Upper lobe of right lung (tissue), 1 donor: Measurements from ENCODE around the gene CPN2. TPM values are rescaled to one million over a fixed set of nuclear protein-coding genes. Genes with fewer than 3 reads are reported as not detected.

ENCODE experiments used
- ATAC-seq: fragments of 200-7000 bp; cut with Tn5 transposase; one replicate; pipeline ENCODE4 v1.9.1; 2020; ENCODE audit warnings: mild to moderate bottlenecking, moderate library complexity
- DNase-seq: peaks from one replicate; pipeline ENCODE4 v3.0.0-alpha.2; 2020
- H3K27ac ChIP-seq: fragments of 200-600 bp; one replicate; pipeline ENCODE4 v1.8.0; 2022
- H3K27me3 ChIP-seq: fragments of 200-600 bp; one replicate; pipeline ENCODE4 v1.8.0; 2022; ENCODE audit warnings: mild to moderate bottlenecking
- H3K36me3 ChIP-seq: fragments of 200-600 bp; one replicate; pipeline ENCODE4 v1.8.0; 2022
- H3K4me1 ChIP-seq: fragments of 200-600 bp; one replicate; pipeline ENCODE4 v1.8.0; 2022
- H3K4me3 ChIP-seq: fragments of 200-600 bp; one replicate; pipeline ENCODE4 v1.8.0; 2022; ENCODE audit warnings: mild to moderate bottlenecking
- H3K9me3 ChIP-seq: fragments of 200-600 bp; one replicate; pipeline ENCODE4 v1.8.0; 2022
- CTCF ChIP-seq: fragments of 200-600 bp; IDR thresholded peaks from one replicate; pipeline ENCODE4 v1.8.0; 2022; ENCODE audit warnings: antibody characterized with exemption
- intact Hi-C: fragments of 100-400 bp; cut with DNase I; formaldehyde crosslinking; loops from one replicate; pipeline ENCODE4 v1.11.0; 2022
- total RNA-seq: library from RNA; stranded (reverse); fragmentation: NEBNext Ultra II Directional; extraction: Animal tissue kit (Norgen Biotek cat#: 25700); gene quantifications from one replicate; pipeline ENCODE4 v1.2.1, GENCODE V29; 2021
- donor health status: DM: no; HTN: yes; CAD: no; lungs with severe emphysema.

The CPN2 gene
- total RNA-seq, 1 donor from 2014 or later: not detected

DNA sequence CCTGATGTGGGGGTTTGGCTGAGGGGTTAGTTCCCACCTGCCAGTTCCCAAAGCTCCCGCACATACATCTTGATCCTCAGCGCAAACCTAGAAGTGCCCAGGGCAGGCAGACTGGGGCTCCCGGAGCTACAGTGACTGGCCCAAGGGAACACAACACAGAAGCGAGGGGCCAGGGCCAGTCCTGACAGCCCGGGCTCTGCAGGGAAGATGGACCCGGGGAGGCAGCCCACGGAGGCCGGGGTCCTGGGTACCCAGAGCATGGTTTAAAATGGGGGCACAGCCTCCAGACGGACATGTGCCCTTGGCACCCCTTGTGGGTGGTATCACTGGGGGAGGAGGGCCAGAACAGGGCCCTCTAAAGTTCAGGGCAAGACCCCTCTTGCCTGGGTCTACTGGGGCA lies 5.1 kb downstream of the CPN2 start:
- Histone ChIP-seq H3K27ac (no peak overlapping the region), H3K4me1 (no peaks in the 10 kb centered on the region), H3K9me3 (no peaks in the 10 kb centered on the region), H3K4me3 (no peak overlapping the region), H3K36me3 (no peaks in the 10 kb centered on the region), H3K27me3 (no peaks in the 10 kb centered on the region)
- DNase-seq: no peak
- no peak for TF ChIP-seq CTCF
- intact Hi-C loops: no loop called here
- ATAC-seq: no peak

GRCh38 chr3:194344012-194344411 lies 7.1 kb downstream of the CPN2 start:
- no peaks in the 10 kb centered on the region for H3K27me3 ChIP-seq
- H3K36me3 ChIP-seq: no peaks in the 10 kb centered on the region
- ATAC-seq (peak; percentile 84), DNase-seq (peak; percentile 82)
- no peak overlapping the region for H3K4me3 ChIP-seq
- H3K4me1 ChIP-seq: no peaks in the 10 kb centered on the region
- no peaks in the 10 kb centered on the region for H3K9me3 ChIP-seq
- H3K27ac ChIP-seq: no peak overlapping the region
- intact Hi-C loops: no loop called here
- TF ChIP-seq CTCF: peak; percentile 97

GRCh38 chr3:194343561-194343893 lies 7.6 kb downstream of the CPN2 start:
- TF ChIP-seq CTCF: no peak
- Histone ChIP-seq H3K4me1 (no peaks in the 10 kb centered on the region), H3K27me3 (no peaks in the 10 kb centered on the region), H3K9me3 (no peaks in the 10 kb centered on the region), H3K36me3 (no peaks in the 10 kb centered on the region), H3K27ac (no peak overlapping the region), H3K4me3 (no peak overlapping the region)
- no peak for DNase-seq
- intact Hi-C loops: no loop called here
- ATAC-seq: no peak

GRCh38 chr3:194342861-194343560 lies 8.1 kb downstream of the CPN2 start:
- Histone ChIP-seq H3K27ac (no peak overlapping the region), H3K36me3 (no peaks in the 10 kb centered on the region), H3K4me3 (no peak overlapping the region), H3K9me3 (no peaks in the 10 kb centered on the region), H3K27me3 (no peaks in the 10 kb centered on the region), H3K4me1 (no peaks in the 10 kb centered on the region)
- no peak for ATAC-seq
- intact Hi-C loops: no loop called here
- no peak for TF ChIP-seq CTCF
- no peak for DNase-seq

DNA sequence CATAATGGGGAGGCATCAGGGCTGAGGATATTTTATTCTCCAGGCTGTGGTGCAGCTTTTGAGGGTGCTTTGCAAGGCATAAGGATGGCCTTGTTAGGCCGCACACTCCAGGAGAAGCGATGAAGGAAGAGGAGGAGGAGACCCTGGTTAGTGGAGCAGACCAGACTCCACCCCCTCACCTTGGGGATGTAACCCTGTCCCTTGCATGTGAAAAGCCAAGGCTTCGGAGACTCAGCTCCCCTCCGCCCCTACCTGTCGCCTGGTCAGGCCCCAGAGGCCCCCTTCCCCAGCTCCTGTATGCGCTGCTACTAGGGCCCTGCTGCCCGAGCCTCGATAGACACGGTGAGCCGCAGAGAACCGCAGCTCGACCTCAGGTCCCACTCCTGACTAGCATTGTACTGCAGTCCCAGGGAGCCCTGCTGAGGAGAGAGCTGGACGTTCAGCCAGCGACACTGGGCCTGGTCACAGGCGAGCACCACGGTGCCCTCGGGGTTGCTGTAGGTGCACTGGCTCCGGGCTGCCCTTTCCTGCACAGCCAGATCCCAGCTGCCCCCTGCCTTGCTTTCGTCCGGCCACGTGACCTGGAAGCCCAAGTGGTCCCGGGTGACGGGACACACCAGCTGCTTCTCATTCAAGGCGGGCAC lies 10.2 kb downstream of the CPN2 start:
- H3K4me3 ChIP-seq: no peak overlapping the region
- H3K27ac ChIP-seq: no peak overlapping the region
- no peaks in the 10 kb centered on the region for H3K36me3 ChIP-seq
- intact Hi-C loops: no loop called here
- ATAC-seq (no peak), DNase-seq (no peak)
- no peaks in the 10 kb centered on the region for H3K9me3 ChIP-seq
- no peaks in the 10 kb centered on the region for H3K4me1 ChIP-seq
- no peak for TF ChIP-seq CTCF
- no peaks in the 10 kb centered on the region for H3K27me3 ChIP-seq
